SK-N-SH (cell line): ENCODE data around the gene FAM72D.
"Not testable (repeated sequence)": the region's sequence is repeated elsewhere in the genome, so short reads cannot be mapped to it uniquely, and the experiment has no call there.

Experiments
- CTCF ChIP-seq: fragments of 200-600 bp; sonication (generic); IDR thresholded peaks from 2 replicates; pipeline ENCODE4 v1.6.1; 2017; ENCODE audit warnings: antibody characterized with exemption, mild to moderate bottlenecking, moderate library complexity
- GABPA ChIP-seq: IDR thresholded peaks from 2 replicates; pipeline ENCODE4 v1.4.0; 2012; ENCODE audit warnings: low read depth, mild to moderate bottlenecking
- JUND ChIP-seq: IDR thresholded peaks from 2 replicates; pipeline ENCODE4 v1.4.0; 2012
- MAX ChIP-seq: IDR thresholded peaks from 2 replicates; pipeline ENCODE4 v1.4.0; 2012; ENCODE audit warnings: low read depth
- NFIC ChIP-seq: IDR thresholded peaks from 2 replicates; pipeline ENCODE4 v1.4.0; 2012; ENCODE audit warnings: borderline replicate concordance
- RAD21 ChIP-seq: IDR thresholded peaks from 2 replicates; pipeline ENCODE4 v1.6.1; 2012; ENCODE audit warnings: mild to moderate bottlenecking, low read length
- SIN3A ChIP-seq: IDR thresholded peaks from 2 replicates; pipeline ENCODE4 v1.6.1; 2012; ENCODE audit warnings: low read depth, mild to moderate bottlenecking, low read length, moderate library complexity, borderline replicate concordance
- SMC3 ChIP-seq: IDR thresholded peaks from 2 replicates; pipeline ENCODE4 v1.6.1; 2012; ENCODE audit warnings: low read depth, low read length, improper control_type of control experiment
- YY1 ChIP-seq: IDR thresholded peaks from 2 replicates; pipeline ENCODE4 v1.4.0; 2012; ENCODE audit warnings: low read depth, mild to moderate bottlenecking
- ZBTB33 ChIP-seq: IDR thresholded peaks from 2 replicates; pipeline ENCODE4 v1.4.0; 2012; ENCODE audit warnings: low read depth, borderline replicate concordance

DNA sequence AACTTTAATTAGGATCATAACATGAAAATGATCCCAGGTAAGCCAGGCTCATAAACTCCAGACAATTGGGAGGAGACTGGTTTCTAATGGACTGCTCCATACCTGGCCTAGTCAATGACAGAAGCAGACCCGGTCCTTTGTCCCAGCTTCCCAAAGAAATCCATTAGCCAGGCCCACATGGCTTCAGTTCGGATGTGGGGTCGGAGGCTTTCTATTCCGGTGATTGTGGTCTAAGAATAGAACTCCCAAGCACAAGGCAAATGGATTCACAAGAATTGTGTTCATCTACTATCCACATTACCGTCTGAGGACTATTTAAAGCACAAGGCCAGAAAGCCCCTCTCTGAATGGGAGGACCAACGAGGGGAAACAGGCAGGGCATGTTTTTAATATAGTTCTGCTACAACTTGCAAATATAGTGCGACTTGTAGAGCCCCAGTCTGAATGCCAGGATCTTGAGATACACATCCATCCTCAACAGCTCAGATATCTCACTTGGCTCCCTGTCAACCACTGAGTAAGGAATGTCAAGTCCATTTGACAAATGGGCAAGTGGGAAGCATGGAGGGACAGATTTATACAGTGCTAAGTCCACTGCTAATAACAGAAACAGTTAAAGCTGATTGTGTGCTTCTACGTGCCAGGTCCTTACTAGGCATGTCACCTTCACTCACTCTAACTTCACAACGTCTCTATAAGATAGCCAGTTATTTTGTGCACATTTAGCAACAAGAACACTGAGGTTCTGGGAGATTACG, 43.6 kb upstream of the FAM72D start:
- not testable (repeated sequence) for TF ChIP-seq JUND, SIN3A, ZBTB33, CTCF, RAD21, GABPA, YY1, SMC3, MAX, NFIC
